ENCODE measurements around the gene NPC2. TPM values are rescaled to one million over a fixed set of nuclear protein-coding genes. Genes with fewer than 3 reads are reported as not detected.

The NPC2 gene
- total RNA-seq, 4 donors from 2014 or later = 271 to 717 (median 546) TPM

GRCh38 chr14:74507840-74508239 lies 14.7 kb upstream of the NPC2 start:
- no peak for TF ChIP-seq CTCF (IDR thresholded peaks at IDR 0.05)
- no peak for DNase-seq (ENCODE audit: low spot score)
- ATAC-seq (ENCODE audit: low FRiP score) = no peak

GRCh38 chr14:74507085-74507484 lies 14.0 kb upstream of the NPC2 start:
- TF ChIP-seq CTCF (IDR thresholded peaks at IDR 0.05) = no peak
- no peak for DNase-seq (ENCODE audit: low spot score)
- ATAC-seq (ENCODE audit: low FRiP score) = no peak

- ATAC-seq (ENCODE audit: low FRiP score) (no peak), DNase-seq (ENCODE audit: low spot score) (no peak)
- no peak for TF ChIP-seq CTCF (IDR thresholded peaks at IDR 0.05)
Measured at GRCh38 chr14:74506411-74506851, 13.3 kb upstream of the NPC2 start.

GRCh38 chr14:74505831-74506230 lies 12.7 kb upstream of the NPC2 start:
- no peak for ATAC-seq (ENCODE audit: low FRiP score)
- TF ChIP-seq CTCF (IDR thresholded peaks at IDR 0.05) = no peak
- DNase-seq (ENCODE audit: low spot score) = no peak

- no peak for ATAC-seq (ENCODE audit: low FRiP score)
- TF ChIP-seq CTCF (IDR thresholded peaks at IDR 0.05) = no peak
- no peak for DNase-seq (ENCODE audit: low spot score)
Measured at GRCh38 chr14:74504874-74505720, 12.0 kb upstream of the NPC2 start.

GRCh38 chr14:74504412-74504811 lies 11.3 kb upstream of the NPC2 start:
- ATAC-seq (ENCODE audit: low FRiP score) (no peak), DNase-seq (ENCODE audit: low spot score) (no peak)
- TF ChIP-seq CTCF (IDR thresholded peaks at IDR 0.05) = no peak

GRCh38 chr14:74503938-74504335 lies 10.8 kb upstream of the NPC2 start:
- no peak for ATAC-seq (ENCODE audit: low FRiP score)
- DNase-seq (ENCODE audit: low spot score) = no peak

More at GRCh38 chr14:74503938-74504335, 10.8 kb upstream of the NPC2 start:
- no peak for TF ChIP-seq CTCF (IDR thresholded peaks at IDR 0.05)
